SU-DHL-6 (cell line): ENCODE results near the gene COL23A1.

ENCODE experiments used
- H2AFZ ChIP-seq: fragments of 200-600 bp; sonication (generic); 2 replicates; pipeline ENCODE4 v1.6.1; 2014; ENCODE audit warnings: low read depth, mild to moderate bottlenecking, moderate library complexity, mixed read lengths, antibody characterized with exemption, low read length; ENCODE audit not compliant: severe bottlenecking
- H3F3A ChIP-seq: fragments of 200-600 bp; shearing (Covaris generic); 2 replicates; pipeline ENCODE4 v1.6.0; 2016; ENCODE audit warnings: antibody characterized with exemption, mild to moderate bottlenecking; ENCODE audit not compliant: insufficient read depth
- H3K27ac ChIP-seq: fragments of 200-600 bp; sonication (generic); 2 replicates; pipeline ENCODE4 v1.5.1; 2016; ENCODE audit warnings: low read depth, mild to moderate bottlenecking, low read length, moderate library complexity, mixed read lengths
- H3K27me3 ChIP-seq: fragments of 200-600 bp; sonication (generic), shearing (Covaris generic); 2 replicates; pipeline ENCODE4 v1.6.0; 2014; ENCODE audit warnings: mild to moderate bottlenecking, low read length
- H3K36me3 ChIP-seq: fragments of 200-600 bp; sonication (generic); 2 replicates; pipeline ENCODE4 v1.6.1; 2014; ENCODE audit warnings: mild to moderate bottlenecking, low read length, mixed read lengths
- H3K4me2 ChIP-seq: fragments of 300-600, 200-600 bp; shearing (Covaris generic), sonication (generic); 2 replicates; pipeline ENCODE4 v1.6.0; 2014; ENCODE audit warnings: low read length, low read depth, mild to moderate bottlenecking; ENCODE audit not compliant: poor library complexity, severe bottlenecking
- H3K4me3 ChIP-seq: fragments of 200-600 bp; sonication (generic); 2 replicates; pipeline ENCODE4 v1.5.1; 2014; ENCODE audit warnings: antibody characterized with exemption, low read length, mild to moderate bottlenecking, mixed read lengths; ENCODE audit not compliant: insufficient read depth, poor library complexity, severe bottlenecking
- H3K79me2 ChIP-seq: fragments of 200-600 bp; sonication (generic); 2 replicates; pipeline ENCODE4 v1.6.1; 2014; ENCODE audit warnings: mild to moderate bottlenecking, low read length, moderate library complexity; ENCODE audit not compliant: insufficient read depth
- H3K9ac ChIP-seq: fragments of 200-600 bp; sonication (generic); 2 replicates; pipeline ENCODE4 v1.7.0; 2014; ENCODE audit warnings: mild to moderate bottlenecking, low read length
- H3K9me2 ChIP-seq: fragments of 200-600 bp; sonication (generic); replicated peaks from 2 replicates; pipeline ENCODE4 v1.6.1; 2014; ENCODE audit warnings: low read length; ENCODE audit not compliant: insufficient read depth
- H3K9me3 ChIP-seq: fragments of 200-600 bp; sonication (generic); 2 replicates; pipeline ENCODE4 v1.6.1; 2014; ENCODE audit warnings: low read length, mixed read lengths; ENCODE audit not compliant: insufficient read depth
- H4K20me1 ChIP-seq: fragments of 200-600 bp; sonication (generic); 2 replicates; pipeline ENCODE4 v1.6.1; 2014; ENCODE audit warnings: low read depth, mild to moderate bottlenecking, antibody characterized with exemption, low read length, moderate library complexity, mixed read lengths
- CTCF ChIP-seq: fragments of 200-600 bp; sonication (generic); IDR thresholded peaks from one replicate; pipeline ENCODE4 v1.5.1; 2017; ENCODE audit warnings: antibody characterized with exemption, mild to moderate bottlenecking, low read length, moderate library complexity; ENCODE audit not compliant: insufficient read depth, poor library complexity, severe bottlenecking
- EZH2phosphoT487 ChIP-seq: fragments of 200-600 bp; sonication (generic), shearing (Covaris generic); conservative IDR thresholded peaks from 2 replicates; pipeline ENCODE4 v1.6.1; 2018; ENCODE audit warnings: mild to moderate bottlenecking, antibody characterized with exemption, low read length, moderate library complexity, mixed read lengths

The COL23A1 gene

DNA sequence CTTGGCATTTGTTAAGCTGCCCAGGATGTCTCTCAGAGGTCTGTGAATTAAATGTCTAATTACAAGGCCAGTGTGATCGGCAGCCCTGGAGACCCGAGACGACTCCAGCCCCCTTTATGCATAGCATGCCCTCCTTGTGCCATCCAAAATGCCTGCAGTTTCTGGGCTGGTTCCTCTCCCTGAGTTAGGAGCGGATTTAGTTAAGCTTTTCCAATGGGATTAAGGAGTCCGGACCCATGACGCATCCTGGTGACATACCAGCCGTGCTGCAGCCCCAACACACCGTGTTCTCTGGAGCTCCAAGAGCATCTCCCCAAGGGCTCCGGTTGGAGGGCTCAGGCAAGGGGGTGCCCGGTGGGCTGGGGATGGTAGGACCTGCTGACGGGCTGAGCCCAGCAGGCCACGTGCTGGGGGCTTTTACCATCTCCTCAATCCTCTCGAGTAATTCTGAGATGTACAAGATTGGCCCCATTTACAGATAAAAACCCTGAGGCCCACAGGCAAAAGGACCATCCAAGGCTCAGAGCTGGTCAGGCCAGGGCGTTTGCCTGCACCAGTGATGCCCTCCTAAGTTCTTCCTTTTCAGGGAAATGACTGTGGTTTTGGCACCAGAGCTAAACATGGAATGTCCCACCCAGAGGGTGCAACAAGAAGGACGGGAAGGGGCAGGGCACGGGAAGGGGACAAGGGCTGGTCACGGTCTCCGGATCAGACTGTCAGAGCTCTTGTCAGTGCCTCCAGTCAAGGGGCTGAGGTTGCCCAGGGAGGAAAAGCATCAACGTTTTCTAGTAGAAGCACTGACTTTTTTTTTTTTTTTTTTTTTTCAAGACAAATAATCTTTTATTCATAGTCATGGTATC lies 275.0 kb downstream of the COL23A1 start:
- no peaks in the 10 kb centered on the region for H3K79me2 ChIP-seq
- no peak overlapping the region for H3K9ac ChIP-seq
- no peak overlapping the region for H3K4me2 ChIP-seq
- H2AFZ ChIP-seq = no peak overlapping the region
- no peaks in the 10 kb centered on the region for H4K20me1 ChIP-seq
- no peak overlapping the region for H3K4me3 ChIP-seq
- H3K27ac ChIP-seq = no peak overlapping the region
- no peaks in the 10 kb centered on the region for H3K27me3 ChIP-seq
- H3K9me3 ChIP-seq = peaks cover 7% of the 10 kb centered on the region; the same call in 1 of the 2 replicates
- H3K36me3 ChIP-seq = no peaks in the 10 kb centered on the region
- no peaks in the 10 kb centered on the region for H3K9me2 ChIP-seq
- no peaks in the 10 kb centered on the region for H3F3A ChIP-seq
- TF ChIP-seq CTCF = no peak
- no peak for TF ChIP-seq EZH2phosphoT487

- Histone ChIP-seq H4K20me1 (no peaks in the 10 kb centered on the region), H3K4me3 (no peak overlapping the region), H3K27me3 (no peaks in the 10 kb centered on the region), H3K27ac (no peak overlapping the region), H3K9me3 (peaks cover 7% of the 10 kb centered on the region; the same call in 1 of the 2 replicates), H3K4me2 (no peak overlapping the region), H3K9ac (no peak overlapping the region), H2AFZ (no peak overlapping the region), H3F3A (no peaks in the 10 kb centered on the region), H3K36me3 (no peaks in the 10 kb centered on the region), H3K9me2 (no peaks in the 10 kb centered on the region), H3K79me2 (no peaks in the 10 kb centered on the region)
- TF ChIP-seq CTCF = no peak
- no peak for TF ChIP-seq EZH2phosphoT487
These were observed 276.0 kb downstream of the COL23A1 start for GRCh38 chr5:178314061-178314660.

- H3K36me3 ChIP-seq = no peaks in the 10 kb centered on the region
- TF ChIP-seq EZH2phosphoT487 = no peak
- no peak for TF ChIP-seq CTCF
- no peak overlapping the region for H3K27ac ChIP-seq
- no peaks in the 10 kb centered on the region for H3K27me3 ChIP-seq
- H3K4me3 ChIP-seq = no peak overlapping the region
- no peak overlapping the region for H2AFZ ChIP-seq
- no peaks in the 10 kb centered on the region for H4K20me1 ChIP-seq
- H3K9ac ChIP-seq = no peak overlapping the region
- no peaks in the 10 kb centered on the region for H3K79me2 ChIP-seq
- H3F3A ChIP-seq = no peaks in the 10 kb centered on the region
- no peaks in the 10 kb centered on the region for H3K9me2 ChIP-seq
- no peak overlapping the region for H3K4me2 ChIP-seq
- peaks cover 6% of the 10 kb centered on the region; the same call in 1 of the 2 replicates for H3K9me3 ChIP-seq
These were observed 276.9 kb downstream of the COL23A1 start for GRCh38 chr5:178313316-178313715.
